SH-SY5Y (cell line): ENCODE data around the gene TDP1.

Experiments
- GATA2 ChIP-seq: IDR thresholded peaks from 2 replicates; pipeline ENCODE4 v1.6.1; 2011; ENCODE audit warnings: mild to moderate bottlenecking, low read depth, low read length
- GATA3 ChIP-seq: IDR thresholded peaks from 2 replicates; pipeline ENCODE4 v1.6.1; 2011; ENCODE audit warnings: low read depth, mild to moderate bottlenecking, low read length, moderate library complexity

- TF ChIP-seq GATA2 (no peak), GATA3 (no peak)
These were observed 93.7 kb downstream of the TDP1 start for GRCh38 chr14:90049390-90049789.
